HEK293 (cell line): ENCODE measurements around the gene CCDC27.

Experiments
- GLIS1 ChIP-seq: fragments of 450-650 bp; formaldehyde crosslinking; IDR thresholded peaks from 2 replicates; pipeline ENCODE4 v1.5.1; 2016; ENCODE audit warnings: missing biosample characterization, missing genetic modification characterization
- SALL2 ChIP-seq: fragments of 450-650 bp; formaldehyde crosslinking; IDR thresholded peaks from 2 replicates; pipeline ENCODE4 v1.5.0; 2017; ENCODE audit warnings: missing biosample characterization, mild to moderate bottlenecking, missing genetic modification characterization, borderline replicate concordance
- ZNF133 ChIP-seq: fragments of 450-650 bp; formaldehyde crosslinking; IDR thresholded peaks from 2 replicates; pipeline ENCODE4 v1.5.1; 2016; ENCODE audit warnings: missing biosample characterization, missing genetic modification characterization
- ZNF138 ChIP-seq: fragments of 450-650 bp; formaldehyde crosslinking; IDR thresholded peaks from 2 replicates; pipeline ENCODE4 v1.5.1; 2016; ENCODE audit warnings: missing biosample characterization, missing genetic modification characterization, borderline replicate concordance
- ZNF274 ChIP-seq, 2 experiments: fragments of 200-500 bp in 1 of 2; fragments of 450-650 bp in 1 of 2; sonication (Bioruptor generic) in 1 of 2; formaldehyde crosslinking in 1 of 2; IDR thresholded peaks; 2 replicates each; pipeline versions ENCODE4 v1.5.1 to v1.6.1; 2014 to 2016; ENCODE audit warnings: borderline replicate concordance in 1 of 2, inconsistent platforms in 1 of 2, low read length in 1 of 2, missing biosample characterization in 1 of 2, missing genetic modification characterization in 1 of 2
- ZNF513 ChIP-seq: fragments of 450-650 bp; IDR thresholded peaks from 2 replicates; pipeline ENCODE4 v1.5.1; 2018; ENCODE audit warnings: missing biosample characterization, missing genetic modification characterization
- TF ChIP-seq, protein P1 (sequence below): fragments of 450-650 bp; formaldehyde crosslinking; IDR thresholded peaks from 2 replicates; pipeline ENCODE4 v1.5.1; 2016; ENCODE audit warnings: missing biosample characterization, missing genetic modification characterization
- TF ChIP-seq, protein P2 (sequence below): fragments of 450-650 bp; formaldehyde crosslinking; IDR thresholded peaks from 2 replicates; pipeline ENCODE4 v1.5.1; 2016; ENCODE audit warnings: missing biosample characterization, missing genetic modification characterization

DNA sequence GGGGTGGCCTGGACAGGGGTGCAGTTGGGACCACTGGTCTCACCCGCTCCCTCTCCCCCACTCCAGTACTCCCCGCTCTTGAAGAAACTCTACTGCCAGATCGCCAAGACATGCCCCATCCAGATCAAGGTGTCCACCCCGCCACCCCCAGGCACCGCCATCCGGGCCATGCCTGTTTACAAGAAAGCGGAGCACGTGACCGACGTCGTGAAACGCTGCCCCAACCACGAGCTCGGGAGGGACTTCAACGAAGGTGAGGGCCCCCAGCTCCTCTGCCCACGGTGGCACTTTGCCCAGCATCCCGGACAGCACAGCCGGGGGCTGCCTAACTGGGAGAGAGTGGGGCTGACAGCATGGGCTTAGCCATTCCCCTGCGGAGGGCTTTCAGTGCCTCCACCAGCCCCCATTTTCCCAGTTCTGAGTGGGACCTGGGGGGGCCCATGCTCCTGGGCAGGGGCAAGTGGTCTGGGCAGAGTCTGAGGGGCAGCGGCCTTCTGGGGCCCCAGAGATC, 30.2 kb upstream of the CCDC27 start:
- TF ChIP-seq ZNF133 (tag by site-specific recombination) (no peak), ZNF513 (tag by site-specific recombination) (no peak), ZNF138 (tag by site-specific recombination) (no peak), SALL2 (tag by site-specific recombination) (no peak), ZNF274 (IDR thresholded peaks at IDR 0.05; ENCODE audit: low read length) (no peak), ZNF274 (tag by site-specific recombination; IDR thresholded peaks at IDR 0.05; ENCODE audit: borderline replicate concordance) (no peak), GLIS1 (no peak)
- TF ChIP-seq, protein P1, sequence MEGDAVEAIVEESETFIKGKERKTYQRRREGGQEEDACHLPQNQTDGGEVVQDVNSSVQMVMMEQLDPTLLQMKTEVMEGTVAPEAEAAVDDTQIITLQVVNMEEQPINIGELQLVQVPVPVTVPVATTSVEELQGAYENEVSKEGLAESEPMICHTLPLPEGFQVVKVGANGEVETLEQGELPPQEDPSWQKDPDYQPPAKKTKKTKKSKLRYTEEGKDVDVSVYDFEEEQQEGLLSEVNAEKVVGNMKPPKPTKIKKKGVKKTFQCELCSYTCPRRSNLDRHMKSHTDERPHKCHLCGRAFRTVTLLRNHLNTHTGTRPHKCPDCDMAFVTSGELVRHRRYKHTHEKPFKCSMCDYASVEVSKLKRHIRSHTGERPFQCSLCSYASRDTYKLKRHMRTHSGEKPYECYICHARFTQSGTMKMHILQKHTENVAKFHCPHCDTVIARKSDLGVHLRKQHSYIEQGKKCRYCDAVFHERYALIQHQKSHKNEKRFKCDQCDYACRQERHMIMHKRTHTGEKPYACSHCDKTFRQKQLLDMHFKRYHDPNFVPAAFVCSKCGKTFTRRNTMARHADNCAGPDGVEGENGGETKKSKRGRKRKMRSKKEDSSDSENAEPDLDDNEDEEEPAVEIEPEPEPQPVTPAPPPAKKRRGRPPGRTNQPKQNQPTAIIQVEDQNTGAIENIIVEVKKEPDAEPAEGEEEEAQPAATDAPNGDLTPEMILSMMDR (tag by site-specific recombination): no peak
- TF ChIP-seq, protein P2, sequence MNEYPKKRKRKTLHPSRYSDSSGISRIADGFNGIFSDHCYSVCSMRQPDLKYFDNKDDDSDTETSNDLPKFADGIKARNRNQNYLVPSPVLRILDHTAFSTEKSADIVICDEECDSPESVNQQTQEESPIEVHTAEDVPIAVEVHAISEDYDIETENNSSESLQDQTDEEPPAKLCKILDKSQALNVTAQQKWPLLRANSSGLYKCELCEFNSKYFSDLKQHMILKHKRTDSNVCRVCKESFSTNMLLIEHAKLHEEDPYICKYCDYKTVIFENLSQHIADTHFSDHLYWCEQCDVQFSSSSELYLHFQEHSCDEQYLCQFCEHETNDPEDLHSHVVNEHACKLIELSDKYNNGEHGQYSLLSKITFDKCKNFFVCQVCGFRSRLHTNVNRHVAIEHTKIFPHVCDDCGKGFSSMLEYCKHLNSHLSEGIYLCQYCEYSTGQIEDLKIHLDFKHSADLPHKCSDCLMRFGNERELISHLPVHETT (tag by site-specific recombination): no peak
